NCI-H345 treated with DMSO at 0.1 percent for 48 hours (cell line): ENCODE data around the gene SFTPB.
"Not testable (repeated sequence)": the region's sequence is repeated elsewhere in the genome, so short reads cannot be mapped to it uniquely, and the experiment has no call there.

Experiments
- DNase-seq: peaks from one replicate; lab custom pipeline; 2025; ENCODE audit not compliant: unreplicated experiment; lab: John Stamatoyannopoulos, UW

The SFTPB gene

GRCh38 chr2:85614757-85615156, 53.2 kb downstream of the SFTPB start:
- not testable (repeated sequence) for DNase-seq

GRCh38 chr2:85613717-85614515, 54.1 kb downstream of the SFTPB start:
- no peak for DNase-seq

- DNase-seq, result peak; percentile 80
Measured at GRCh38 chr2:85611705-85612587, 56.1 kb downstream of the SFTPB start, which contains the start of gene C2orf68. C2orf68 (minus strand) TSS chr2:85612066; CDS start chr2:85611984, 82 bp downstream.

- no peak for DNase-seq
Measured at GRCh38 chr2:85611217-85611704, 56.7 kb downstream of the SFTPB start.
